A673 (cell line): ENCODE results near the gene CUX1. TPM values are rescaled to one million over a fixed set of nuclear protein-coding genes. Genes with fewer than 3 reads are reported as not detected.

Source experiments
- BruUV-seq: library from RNA; stranded (reverse); fragments of 400-500 nt; replicated peaks from 2 replicates; lab custom pipeline; 2021; lab: Mats Ljungman, UMichigan
- CTCF ChIA-PET: fragments of 300-600 bp; sonication (Branson Sonifier 250); formaldehyde crosslinking; loops from one replicate; lab custom pipeline; 2022; ENCODE audit warnings: antibody characterized with exemption; lab: Charles Lee
- POLR2A ChIA-PET: fragments of 300-600 bp; sonication (Branson Sonifier 250); formaldehyde crosslinking; loops from one replicate; lab custom pipeline; 2022; ENCODE audit warnings: antibody characterized with exemption; ENCODE audit not compliant: low non-redundant PET; lab: Charles Lee
- DNase-seq: peaks from one replicate; pipeline ENCODE4 v3.0.0-alpha.2; 2015; ENCODE audit warnings: low spot score
- H3K27ac ChIP-seq: fragments of 200-600 bp; sonication (generic); 2 replicates; pipeline ENCODE4 v1.5.1; 2016; ENCODE audit warnings: mixed run types, low read depth, mild to moderate bottlenecking, mixed read lengths, antibody characterized with exemption, low read length; ENCODE audit not compliant: poor library complexity, severe bottlenecking
- H3K27me3 ChIP-seq: fragments of 200-600 bp; sonication (generic); replicated peaks from 2 replicates; pipeline ENCODE4 v1.6.1; 2017; ENCODE audit warnings: mixed run types, low read depth, mild to moderate bottlenecking, mixed read lengths, antibody characterized with exemption, low read length; ENCODE audit not compliant: insufficient read depth, poor library complexity
- H3K36me3 ChIP-seq: fragments of 200-600 bp; sonication (generic); 2 replicates; pipeline ENCODE4 v1.6.1; 2016; ENCODE audit warnings: mixed run types, mild to moderate bottlenecking, mixed read lengths, antibody characterized with exemption, low read length; ENCODE audit not compliant: insufficient read depth, poor library complexity, severe bottlenecking
- H3K4me1 ChIP-seq: fragments of 200-600 bp; sonication (generic); 2 replicates; pipeline ENCODE4 v1.6.1; 2017; ENCODE audit warnings: mixed run types, mild to moderate bottlenecking, mixed read lengths, antibody characterized with exemption, low read length; ENCODE audit not compliant: insufficient read depth, poor library complexity, severe bottlenecking
- H3K4me3 ChIP-seq: fragments of 200-600 bp; sonication (generic); 2 replicates; pipeline ENCODE4 v1.5.1; 2016; ENCODE audit warnings: low read depth, mixed run types, mild to moderate bottlenecking, mixed read lengths, low read length; ENCODE audit not compliant: poor library complexity, severe bottlenecking
- H3K9me3 ChIP-seq: fragments of 200-600 bp; sonication (generic); 2 replicates; pipeline ENCODE4 v1.6.1; 2016; ENCODE audit warnings: mixed run types, low read depth, mild to moderate bottlenecking, mixed read lengths, antibody characterized with exemption, low read length; ENCODE audit not compliant: poor library complexity, severe bottlenecking
- CTCF ChIP-seq: fragments of 300-800, 200-600 bp; sonication (generic); conservative IDR thresholded peaks from 2 replicates; pipeline ENCODE4 v1.5.1; 2017; ENCODE audit warnings: low read depth, mild to moderate bottlenecking, antibody characterized with exemption, low read length, moderate library complexity, mixed read lengths
- EZH2 ChIP-seq: fragments of 200-600 bp; sonication (generic); IDR thresholded peaks from 2 replicates; pipeline ENCODE4 v1.6.1; 2017; ENCODE audit warnings: borderline replicate concordance, low read depth, mild to moderate bottlenecking, mixed read lengths, antibody characterized with exemption, low read length; ENCODE audit not compliant: poor library complexity, severe bottlenecking
- intact Hi-C: fragments of 100-400 bp; cut with micrococcal nuclease; formaldehyde crosslinking; loops from one replicate; pipeline ENCODE4 v1.10.0; 2022; ENCODE audit not compliant: unreplicated experiment
- total RNA-seq: library from RNA; stranded (reverse); gene quantifications from 2 replicates; pipeline ENCODE4 v1.2.3, GENCODE V29; 2021

CUX1 gene
- total RNA-seq, 1 experiment from 2014 or later, result 49.4 TPM

GRCh38 chr7:101838837-101839483 lies 21.5 kb downstream of the CUX1 start:
- no peak overlapping the region for H3K27ac ChIP-seq
- no peak overlapping the region for H3K4me3 ChIP-seq
- TF ChIP-seq CTCF (no peak), EZH2 (no peak)
- intact Hi-C loops, result no loop called here
- CTCF ChIA-PET, result no interaction called here
- BruUV-seq, result no TSS peak
- no peak for DNase-seq
- H3K9me3 ChIP-seq, result no peaks in the 10 kb centered on the region
- H3K27me3 ChIP-seq, result no peaks in the 10 kb centered on the region
- peaks cover 6% of the 10 kb centered on the region for H3K4me1 ChIP-seq
- no peaks in the 10 kb centered on the region for H3K36me3 ChIP-seq
- POLR2A ChIA-PET, result no interaction called here

DNA sequence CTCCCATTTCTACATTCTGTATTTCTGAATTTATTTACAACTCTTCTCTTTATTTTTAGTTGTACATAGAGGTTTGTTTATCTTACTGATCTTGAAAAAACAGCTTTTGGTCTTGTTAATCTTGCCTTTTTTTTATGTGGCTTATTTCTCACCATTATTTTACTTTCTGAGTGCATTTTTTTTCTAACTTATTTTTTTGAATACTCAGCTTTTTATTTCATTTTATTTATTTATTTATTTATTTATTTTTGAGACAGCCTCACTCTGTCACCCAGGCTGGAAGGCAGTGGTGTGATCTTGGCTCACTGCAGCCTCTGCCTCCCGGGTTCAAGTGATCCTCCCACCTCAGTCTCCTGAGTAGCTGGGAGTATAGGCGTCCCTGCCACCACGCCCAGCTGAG lies 23.9 kb downstream of the CUX1 start:
- no TSS peak for BruUV-seq
- H3K27ac ChIP-seq, result no peak overlapping the region
- TF ChIP-seq EZH2 (no peak), CTCF (no peak)
- H3K4me1 ChIP-seq, result peaks cover 6% of the 10 kb centered on the region
- intact Hi-C loops, result no loop called here
- H3K36me3 ChIP-seq, result no peaks in the 10 kb centered on the region
- CTCF ChIA-PET, result no interaction called here
- DNase-seq, result no peak
- H3K4me3 ChIP-seq, result no peak overlapping the region
- POLR2A ChIA-PET, result no interaction called here
- H3K27me3 ChIP-seq, result no peaks in the 10 kb centered on the region
- peaks cover 3% of the 10 kb centered on the region for H3K9me3 ChIP-seq

DNA sequence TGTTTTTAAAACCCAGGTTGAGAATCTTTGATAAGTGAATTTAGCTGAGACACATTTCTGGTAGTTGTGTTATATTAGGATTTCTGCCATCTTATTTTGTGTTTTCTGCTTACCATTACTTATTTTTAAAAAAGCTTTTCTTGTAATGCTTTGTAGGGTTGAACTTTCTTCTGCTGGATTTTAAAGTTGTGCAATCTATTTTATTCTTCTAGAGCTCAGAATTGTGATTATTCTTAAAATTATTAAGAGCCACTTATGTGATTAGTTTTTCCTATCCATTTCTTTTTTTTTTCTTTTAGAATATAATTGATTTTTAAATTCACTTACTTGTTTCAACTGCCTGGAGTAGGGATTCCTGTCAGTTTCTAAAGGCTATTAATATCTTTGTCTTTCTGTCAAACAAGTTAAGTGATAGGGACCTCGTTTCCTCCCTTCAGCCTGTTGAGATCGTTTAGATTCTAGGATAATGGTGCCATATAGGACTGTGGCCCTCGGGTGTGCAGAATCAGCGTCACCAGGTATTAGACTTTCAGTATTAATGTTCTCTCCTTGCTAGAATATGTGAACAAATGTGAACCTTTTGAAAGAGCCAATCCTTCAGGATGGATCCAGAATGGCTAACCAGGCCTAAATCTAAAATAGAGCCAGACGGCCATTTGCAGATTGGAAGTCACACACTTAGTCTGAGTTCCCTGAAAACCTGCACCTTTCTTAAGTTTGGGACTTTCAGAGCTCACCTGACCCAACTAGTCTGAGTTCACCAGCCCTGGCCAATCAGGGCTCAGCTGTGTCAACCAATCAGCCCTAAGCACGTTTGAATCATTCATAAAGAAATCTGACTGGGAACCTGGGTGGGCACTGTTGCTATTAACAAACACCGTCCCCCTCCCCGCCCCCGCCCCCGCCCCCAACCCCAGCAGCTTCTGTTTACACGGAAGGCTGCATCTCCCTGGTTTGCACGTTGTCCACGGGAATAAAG lies 26.2 kb downstream of the CUX1 start:
- H3K4me1 ChIP-seq, result peaks cover 6% of the 10 kb centered on the region
- POLR2A ChIA-PET, result no interaction called here
- BruUV-seq, result no TSS peak
- H3K27me3 ChIP-seq, result no peaks in the 10 kb centered on the region
- no peak for DNase-seq
- H3K4me3 ChIP-seq, result no peak overlapping the region
- no peaks in the 10 kb centered on the region for H3K36me3 ChIP-seq
- H3K9me3 ChIP-seq, result peaks cover 9% of the 10 kb centered on the region
- no peak overlapping the region for H3K27ac ChIP-seq
- TF ChIP-seq CTCF (no peak), EZH2 (no peak)
- CTCF ChIA-PET, result no interaction called here
- intact Hi-C loops, result no loop called here
